ENCODE data around the gene HDLBP.

HDLBP gene

DNA sequence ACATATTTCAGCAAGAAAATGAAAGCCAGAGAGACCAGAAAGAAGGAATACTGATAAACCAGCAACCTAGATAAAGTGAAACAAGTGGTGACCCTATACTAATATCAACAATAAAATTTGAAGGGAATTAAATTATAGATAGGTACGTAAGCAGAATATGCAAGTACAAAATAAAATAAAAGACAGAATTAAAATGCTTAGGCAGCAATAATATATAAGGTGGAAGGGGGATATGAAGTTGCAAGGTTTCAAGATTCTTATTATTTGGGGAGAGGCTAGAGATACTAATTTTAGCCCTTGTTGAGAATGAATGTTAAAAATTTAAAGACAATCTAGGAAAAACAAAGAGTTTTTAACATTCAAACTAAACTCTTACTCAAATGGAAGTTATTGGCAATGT is 39.6 kb downstream of the HDLBP start:
- DNase-seq (ENCODE audit: low read depth): no peak
- TF ChIP-seq CTCF (conservative IDR thresholded peaks at IDR 0.05; ENCODE audit: low read depth, low read length): no peak
- H3K4me3 ChIP-seq (ENCODE audit: low read length): no peak overlapping the region

GRCh38 chr2:241275504-241275903 is 40.0 kb downstream of the HDLBP start:
- DNase-seq (ENCODE audit: low read depth): no peak
- no peak overlapping the region for H3K4me3 ChIP-seq (ENCODE audit: low read length)
- no peak for TF ChIP-seq CTCF (conservative IDR thresholded peaks at IDR 0.05; ENCODE audit: low read depth, low read length)

GRCh38 chr2:241274127-241274526 is 41.3 kb downstream of the HDLBP start:
- H3K4me3 ChIP-seq (ENCODE audit: low read length): no peak overlapping the region
- no peak for DNase-seq (ENCODE audit: low read depth)
- TF ChIP-seq CTCF (conservative IDR thresholded peaks at IDR 0.05; ENCODE audit: low read depth, low read length): no peak

DNA sequence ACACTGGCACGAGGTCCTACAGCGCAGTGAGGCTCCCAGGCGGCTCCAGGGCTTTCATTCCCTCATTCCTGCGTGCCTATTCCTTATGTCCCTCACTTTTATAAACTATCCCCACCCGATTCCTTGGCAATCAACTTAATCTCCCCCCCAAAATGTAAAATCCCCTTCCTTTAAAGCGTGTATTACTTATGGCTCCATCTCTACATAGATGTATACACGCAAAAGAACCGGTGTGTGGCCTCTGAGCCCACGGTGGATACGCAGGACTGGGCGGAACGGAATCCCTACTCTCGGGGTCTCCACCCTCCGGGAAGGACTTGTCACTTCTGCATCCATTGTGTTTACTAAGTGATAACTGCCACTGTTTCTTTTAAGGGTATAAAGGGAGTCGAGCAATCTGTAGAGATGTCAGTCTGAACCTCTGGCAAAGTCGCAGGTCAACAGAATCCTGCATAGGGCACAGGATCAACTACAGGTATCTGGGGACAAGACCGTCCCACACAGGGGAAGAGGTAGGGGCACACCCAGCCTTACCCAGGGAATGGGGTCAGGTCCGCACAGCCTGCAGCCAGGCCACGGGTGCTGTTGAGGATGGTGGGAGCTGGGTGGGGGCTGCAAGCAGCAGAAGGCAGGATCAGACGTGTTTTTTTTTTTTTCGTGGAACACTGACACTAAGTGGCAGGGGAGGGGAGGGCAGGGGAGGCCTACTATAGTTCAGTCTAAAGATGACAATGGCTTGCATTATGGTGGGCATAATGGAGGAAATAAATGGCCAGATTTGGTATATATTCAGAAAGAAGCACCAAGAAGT is 42.1 kb downstream of the HDLBP start:
- DNase-seq (ENCODE audit: low read depth): no peak
- H3K4me3 ChIP-seq (ENCODE audit: low read length): peak overlapping the region; percentile 76
- TF ChIP-seq CTCF (conservative IDR thresholded peaks at IDR 0.05; ENCODE audit: low read depth, low read length): no peak

DNA sequence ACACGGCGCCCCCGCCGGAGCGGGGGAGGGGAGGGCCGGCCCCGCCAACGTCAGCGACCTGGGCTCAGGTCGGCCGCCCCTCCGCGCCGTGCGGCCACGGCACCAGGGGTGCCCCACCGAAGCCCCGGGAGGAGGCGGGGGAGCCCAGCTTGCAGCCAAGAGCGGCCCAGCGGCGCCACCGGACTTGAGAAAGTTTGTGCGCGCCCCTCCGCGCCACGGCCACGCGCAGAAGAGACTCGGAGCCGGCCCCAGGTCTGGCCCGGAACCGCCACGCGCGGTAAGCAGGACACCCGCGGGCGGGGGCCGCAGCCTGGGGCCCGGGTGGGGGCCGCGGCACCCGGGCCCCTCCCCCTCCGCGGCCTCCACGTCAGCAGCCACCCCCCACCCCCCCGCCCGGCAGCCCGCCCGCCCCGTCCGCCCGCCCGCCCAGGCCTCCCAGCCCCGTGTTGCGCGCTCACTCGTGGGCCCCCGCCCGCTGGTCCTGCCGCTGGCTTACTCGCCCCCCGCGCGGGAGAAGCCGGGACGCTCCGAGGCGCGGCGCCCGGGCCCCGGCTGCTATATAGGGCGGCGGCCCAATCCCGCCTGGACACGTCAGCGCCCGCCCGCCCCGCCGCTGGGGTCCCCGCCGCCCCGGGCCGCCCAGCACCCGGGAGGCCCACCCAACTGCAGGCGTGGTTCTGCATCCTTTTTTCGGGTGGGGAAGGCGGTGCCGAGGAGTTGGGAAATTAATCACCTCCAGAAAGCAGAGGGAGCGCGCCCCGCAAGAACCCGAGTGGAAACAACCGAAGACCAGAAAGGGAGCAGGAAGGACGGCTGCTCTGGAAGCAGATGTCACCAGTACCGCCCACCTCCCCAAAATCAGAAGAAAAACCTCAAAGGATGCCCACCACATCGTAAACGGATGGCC is 42.9 kb downstream of the HDLBP start:
- peak overlapping the region; percentile 76 for H3K4me3 ChIP-seq (ENCODE audit: low read length)
- TF ChIP-seq CTCF (conservative IDR thresholded peaks at IDR 0.05; ENCODE audit: low read depth, low read length): no peak
- no peak for DNase-seq (ENCODE audit: low read depth)

GRCh38 chr2:241271706-241272302 is 43.7 kb downstream of the HDLBP start:
- TF ChIP-seq CTCF (conservative IDR thresholded peaks at IDR 0.05; ENCODE audit: low read depth, low read length): no peak
- peak; percentile 28 for DNase-seq (ENCODE audit: low read depth)
- peak overlapping the region; percentile 76 for H3K4me3 ChIP-seq (ENCODE audit: low read length)

Data from retinal pigment epithelial cell (primary cell).